Measurements from ENCODE around the gene SF3B3.

SF3B3 gene

DNA sequence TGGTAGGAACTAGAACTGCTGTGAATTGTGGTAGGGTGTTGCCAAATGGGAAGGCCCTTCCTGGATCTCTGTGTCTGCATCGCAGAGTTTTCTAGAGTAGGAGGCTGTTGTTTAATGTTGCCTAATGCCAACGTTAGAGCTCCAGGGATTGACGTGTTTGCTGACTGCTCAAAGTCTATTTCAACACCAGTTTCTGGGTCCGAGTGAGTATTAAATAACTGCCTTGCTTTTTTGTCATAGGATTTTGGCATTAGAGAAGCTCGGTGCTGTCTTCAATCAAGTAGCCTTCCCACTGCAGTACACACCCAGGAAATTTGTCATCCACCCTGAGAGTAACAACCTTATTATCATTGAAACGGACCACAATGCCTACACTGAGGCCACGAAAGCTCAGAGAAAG, 40.0 kb downstream of the SF3B3 start:
- H3K4me1 Mint-ChIP-seq = no peaks in the 10 kb centered on the region
- peaks cover 67% of the 10 kb centered on the region for H3K36me3 Mint-ChIP-seq

DNA sequence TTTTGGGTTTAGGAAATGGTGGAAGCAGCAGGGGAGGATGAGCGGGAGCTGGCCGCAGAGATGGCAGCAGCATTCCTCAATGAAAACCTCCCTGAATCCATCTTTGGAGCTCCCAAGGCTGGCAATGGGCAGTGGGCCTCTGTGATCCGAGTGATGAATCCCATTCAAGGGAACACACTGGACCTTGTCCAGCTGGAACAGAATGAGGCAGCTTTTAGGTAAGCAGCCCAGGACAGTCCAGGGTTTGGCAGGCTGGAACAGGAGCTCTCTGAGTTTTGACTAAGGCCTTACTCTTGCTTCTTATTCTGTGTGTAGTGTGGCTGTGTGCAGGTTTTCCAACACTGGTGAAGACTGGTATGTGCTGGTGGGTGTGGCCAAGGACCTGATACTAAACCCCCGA, 41.4 kb downstream of the SF3B3 start:
- H3K27ac Mint-ChIP-seq = no peak overlapping the region
- CTCF ChIA-PET = interaction anchor here (2.2 kb wide), 1 partner anchor 205 kb away, joined by 5 read pairs; no protein-coding TSS in a partner anchor

More for the DNA sequence above, 40.0 kb downstream of the SF3B3 start:
- CTCF ChIA-PET = interaction anchor here (2.2 kb wide), 1 partner anchor 207 kb away, joined by 5 read pairs; no protein-coding TSS in a partner anchor
- no peak overlapping the region for H3K27ac Mint-ChIP-seq
- no peak for DNase-seq
- H3K4me3 Mint-ChIP-seq = no peak overlapping the region
- H3K9me3 Mint-ChIP-seq = no peaks in the 10 kb centered on the region
- H3K27me3 Mint-ChIP-seq = no peaks in the 10 kb centered on the region

DNA sequence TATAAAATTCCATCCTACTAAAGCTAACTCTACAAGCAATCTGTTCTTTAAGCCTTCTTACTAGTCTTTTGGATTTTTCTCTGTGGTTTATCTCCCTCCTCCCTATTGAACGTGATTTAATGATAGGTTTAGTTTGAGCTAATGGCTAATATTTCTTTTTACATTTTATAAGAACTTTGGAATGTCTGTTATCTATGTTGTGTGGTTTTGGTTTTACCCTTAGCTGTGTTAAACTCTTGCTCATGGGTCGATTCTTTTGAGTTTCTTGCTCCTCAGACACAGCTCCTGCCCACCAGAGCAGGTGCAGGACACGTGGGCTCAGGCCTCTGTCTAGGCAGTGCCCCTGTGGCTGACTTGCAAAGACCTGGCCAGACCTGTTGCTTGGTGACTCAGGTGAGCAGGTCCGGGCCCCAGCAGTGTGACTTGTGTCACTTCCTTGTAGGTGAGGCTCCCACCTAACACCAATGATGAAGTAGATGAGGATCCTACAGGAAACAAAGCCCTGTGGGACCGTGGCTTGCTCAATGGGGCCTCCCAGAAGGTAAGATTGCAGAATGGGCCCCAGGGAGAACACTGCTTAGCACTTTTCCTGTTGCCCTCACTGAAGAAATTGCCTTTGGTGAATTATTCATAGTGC, 45.1 kb downstream of the SF3B3 start:
- H3K9me3 Mint-ChIP-seq = no peaks in the 10 kb centered on the region
- H3K27me3 Mint-ChIP-seq = no peaks in the 10 kb centered on the region
- H3K27ac Mint-ChIP-seq = peak overlapping the region; percentile 6
- CTCF ChIA-PET = interaction anchor here (1.1 kb wide), 1 partner anchor 60 kb away, joined by 4 read pairs; no protein-coding TSS in a partner anchor
- H3K36me3 Mint-ChIP-seq = peaks cover 74% of the 10 kb centered on the region
- no peak for DNase-seq
- no peak overlapping the region for H3K4me3 Mint-ChIP-seq
- H3K4me1 Mint-ChIP-seq = peaks cover 3% of the 10 kb centered on the region

More for the DNA sequence above, 41.4 kb downstream of the SF3B3 start:
- no peaks in the 10 kb centered on the region for H3K9me3 Mint-ChIP-seq
- peaks cover 73% of the 10 kb centered on the region for H3K36me3 Mint-ChIP-seq
- H3K4me1 Mint-ChIP-seq = no peaks in the 10 kb centered on the region
- no peak overlapping the region for H3K4me3 Mint-ChIP-seq
- H3K27me3 Mint-ChIP-seq = no peaks in the 10 kb centered on the region
- no peak for DNase-seq

DNA sequence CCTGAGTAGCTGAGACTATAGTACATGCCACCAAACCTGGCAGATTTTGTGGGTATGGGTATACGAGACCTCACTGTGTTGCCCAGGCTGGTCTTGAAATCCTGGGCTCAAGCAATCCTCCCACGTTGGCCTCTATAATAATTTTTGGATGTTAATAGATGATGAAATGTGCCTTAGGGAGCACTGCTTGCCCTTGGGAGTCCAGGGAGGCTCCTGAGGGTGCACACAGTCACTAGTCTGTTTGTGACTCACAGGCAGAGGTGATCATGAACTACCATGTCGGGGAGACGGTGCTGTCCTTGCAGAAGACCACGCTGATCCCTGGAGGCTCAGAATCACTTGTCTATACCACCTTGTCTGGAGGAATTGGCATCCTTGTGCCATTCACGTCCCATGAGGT, 46.1 kb downstream of the SF3B3 start:
- no peak overlapping the region for H3K4me3 Mint-ChIP-seq
- H3K4me1 Mint-ChIP-seq = peaks cover 3% of the 10 kb centered on the region
- no peaks in the 10 kb centered on the region for H3K9me3 Mint-ChIP-seq
- CTCF ChIA-PET = interaction anchor here (0.6 to 1.3 kb wide), 3 partner anchors 61 to 201 kb away, joined by 3 to 4 read pairs (median 4); no protein-coding TSS in a partner anchor
- H3K27me3 Mint-ChIP-seq = no peaks in the 10 kb centered on the region
- no peak for DNase-seq
- no peak overlapping the region for H3K27ac Mint-ChIP-seq
- H3K36me3 Mint-ChIP-seq = peaks cover 70% of the 10 kb centered on the region

DNA sequence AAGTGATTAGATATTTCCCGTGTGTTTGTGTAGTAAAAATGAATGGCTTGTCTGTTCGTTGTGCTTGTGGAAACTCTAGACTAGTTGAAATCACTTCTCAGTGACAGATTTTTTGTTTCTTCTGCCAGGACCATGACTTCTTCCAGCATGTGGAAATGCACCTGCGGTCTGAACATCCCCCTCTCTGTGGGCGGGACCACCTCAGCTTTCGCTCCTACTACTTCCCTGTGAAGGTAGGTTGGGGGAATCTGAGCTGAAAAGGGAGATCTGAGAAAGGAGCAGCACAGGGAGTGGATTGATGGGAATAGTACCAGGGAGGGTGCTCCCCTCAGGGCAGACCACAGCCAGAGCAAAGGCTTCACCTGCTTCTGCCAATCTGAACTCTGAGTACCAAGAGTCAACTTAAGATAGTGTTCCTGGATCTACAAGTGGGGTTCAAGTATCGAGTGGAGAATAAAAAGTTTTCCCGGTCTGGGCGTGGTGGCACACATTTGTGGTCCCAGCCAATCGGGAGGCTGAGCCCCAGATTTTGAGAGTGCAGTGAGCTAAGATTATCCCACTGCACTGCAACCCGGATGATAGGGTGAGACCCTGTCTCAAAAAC, 47.5 kb downstream of the SF3B3 start:
- H3K27ac Mint-ChIP-seq = peak overlapping the region; percentile 6
- no peak overlapping the region for H3K4me3 Mint-ChIP-seq
- H3K27me3 Mint-ChIP-seq = no peaks in the 10 kb centered on the region
- H3K4me1 Mint-ChIP-seq = peaks cover 3% of the 10 kb centered on the region
- DNase-seq = no peak
- no peaks in the 10 kb centered on the region for H3K9me3 Mint-ChIP-seq
- H3K36me3 Mint-ChIP-seq = peaks cover 63% of the 10 kb centered on the region
- CTCF ChIA-PET = interaction anchor here (1.3 kb wide), 1 partner anchor 200 kb away, joined by 4 read pairs; no protein-coding TSS in a partner anchor

DNA sequence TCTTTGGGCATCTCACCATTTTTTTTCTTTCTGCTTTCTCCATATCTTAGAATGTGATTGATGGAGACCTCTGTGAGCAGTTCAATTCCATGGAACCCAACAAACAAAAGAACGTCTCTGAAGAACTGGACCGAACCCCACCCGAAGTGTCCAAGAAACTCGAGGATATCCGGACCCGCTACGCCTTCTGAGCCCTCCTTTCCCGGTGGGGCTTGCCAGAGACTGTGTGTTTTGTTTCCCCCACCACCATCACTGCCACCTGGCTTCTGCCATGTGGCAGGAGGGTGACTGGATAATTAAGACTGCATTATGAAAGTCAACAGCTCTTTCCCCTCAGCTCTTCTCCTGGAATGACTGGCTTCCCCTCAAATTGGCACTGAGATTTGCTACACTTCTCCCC, 48.0 kb downstream of the SF3B3 start:
- peaks cover 3% of the 10 kb centered on the region for H3K4me1 Mint-ChIP-seq
- CTCF ChIA-PET = no interaction called here
- DNase-seq = no peak
- no peaks in the 10 kb centered on the region for H3K27me3 Mint-ChIP-seq
- H3K27ac Mint-ChIP-seq = peak overlapping the region; percentile 72
- H3K36me3 Mint-ChIP-seq = peaks cover 61% of the 10 kb centered on the region
- H3K4me3 Mint-ChIP-seq = no peak overlapping the region
- H3K9me3 Mint-ChIP-seq = no peaks in the 10 kb centered on the region

DNA sequence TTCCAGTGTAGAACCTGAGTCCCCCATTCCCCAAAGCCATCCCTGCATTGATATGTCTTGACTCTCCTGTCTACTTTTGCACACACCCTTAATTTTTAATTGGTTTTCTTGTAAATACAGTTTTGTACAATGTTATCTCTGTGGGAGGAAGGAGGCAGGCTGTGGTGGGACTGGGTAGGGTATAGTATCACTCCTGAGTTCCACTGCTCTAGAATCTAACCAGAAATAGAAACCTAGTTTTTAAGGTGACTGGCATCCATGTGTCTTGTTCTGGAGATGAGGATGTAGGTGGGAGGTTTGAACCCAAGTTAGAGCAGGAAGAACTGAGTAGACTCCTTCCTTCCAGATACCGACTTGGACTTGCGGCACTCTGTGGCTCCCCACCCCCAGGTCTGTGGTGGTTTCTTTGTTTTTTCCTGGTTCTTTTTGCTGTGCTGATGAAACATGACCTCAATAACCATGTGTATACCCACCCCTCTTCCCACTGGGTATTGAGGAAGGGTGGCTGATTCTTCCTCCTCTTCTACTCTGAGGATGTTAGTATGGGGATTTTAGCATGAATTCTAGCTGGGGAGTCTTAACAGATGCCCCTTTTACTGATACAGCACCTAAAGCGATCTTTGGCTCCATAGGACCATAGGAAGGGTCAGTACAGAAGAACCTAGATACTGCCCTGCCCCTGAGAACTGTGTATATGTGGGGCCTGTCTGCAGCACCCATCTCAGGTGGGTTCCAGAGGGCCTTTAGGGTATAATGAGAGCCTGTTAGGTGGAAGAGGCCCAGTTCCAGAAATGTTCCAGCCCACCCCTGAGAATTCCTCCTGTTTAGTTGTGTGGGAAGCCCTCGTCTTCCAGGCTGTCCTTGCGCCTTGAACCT, 48.7 kb downstream of the SF3B3 start:
- H3K27ac Mint-ChIP-seq = peak overlapping the region; percentile 72
- H3K9me3 Mint-ChIP-seq = no peaks in the 10 kb centered on the region
- no peaks in the 10 kb centered on the region for H3K27me3 Mint-ChIP-seq
- no peak for DNase-seq
- H3K4me1 Mint-ChIP-seq = peaks cover 3% of the 10 kb centered on the region
- no peak overlapping the region for H3K4me3 Mint-ChIP-seq
- CTCF ChIA-PET = interaction anchor here (2.1 kb wide), 1 partner anchor 199 kb away, joined by 8 read pairs; no protein-coding TSS in a partner anchor
- H3K36me3 Mint-ChIP-seq = peaks cover 55% of the 10 kb centered on the region

DNA sequence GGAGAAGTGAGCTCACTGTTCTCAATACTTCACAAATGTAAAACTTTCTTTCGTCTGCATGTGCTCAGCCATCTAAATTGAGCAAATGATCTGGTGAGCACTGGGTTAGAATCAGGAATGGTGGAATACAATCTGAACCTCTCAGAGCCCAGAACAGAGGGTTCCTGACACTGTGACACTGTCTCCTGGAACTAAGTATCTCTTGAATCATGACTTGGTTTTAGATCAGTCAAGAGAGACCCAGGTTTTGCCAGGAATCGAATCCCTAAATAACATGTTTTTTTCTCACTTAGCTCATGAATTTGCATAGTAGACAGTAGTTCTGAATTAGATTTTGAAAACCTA, 49.3 kb downstream of the SF3B3 start:
- Mint-ChIP-seq H3K4me1 (peaks cover 3% of the 10 kb centered on the region), H3K9me3 (no peaks in the 10 kb centered on the region), H3K27ac (no peak overlapping the region), H3K27me3 (no peaks in the 10 kb centered on the region), H3K4me3 (no peak overlapping the region), H3K36me3 (peaks cover 53% of the 10 kb centered on the region)
- no peak for DNase-seq
- CTCF ChIA-PET = interaction anchor here (2.1 kb wide), 1 partner anchor 199 kb away, joined by 8 read pairs; no protein-coding TSS in a partner anchor

DNA sequence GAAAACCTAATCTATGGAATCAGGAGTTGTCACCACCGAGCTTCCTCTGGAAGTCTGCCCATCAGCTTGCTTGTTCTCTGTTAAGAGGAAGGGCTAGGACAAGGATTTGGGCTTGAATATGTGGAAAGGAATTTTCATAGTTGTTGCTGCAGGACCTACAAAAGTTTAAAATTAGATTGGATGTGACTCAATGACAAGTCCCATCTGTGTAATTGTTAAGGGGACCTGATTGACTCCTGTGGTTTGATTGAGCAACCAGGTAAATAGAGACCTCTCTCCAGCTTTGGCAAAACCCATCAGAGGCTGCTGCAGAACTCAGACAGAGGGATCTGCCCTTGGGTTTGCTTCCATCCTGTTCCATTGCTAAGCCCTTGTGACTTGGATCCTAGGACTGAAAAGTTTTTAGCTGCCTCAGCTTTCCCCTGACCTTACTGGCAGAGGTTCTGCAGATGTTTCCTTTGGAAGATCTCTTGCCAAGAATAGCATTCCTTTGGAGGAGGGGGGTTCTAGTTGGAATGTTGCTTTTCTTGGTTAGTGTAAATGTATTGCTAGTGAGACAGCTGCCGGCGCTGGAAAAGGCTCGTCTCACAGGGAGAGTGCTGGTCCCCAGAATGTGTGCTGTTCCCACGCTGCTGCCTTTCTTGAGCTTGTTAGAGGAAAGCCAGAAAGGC, 50.0 kb downstream of the SF3B3 start:
- H3K4me1 Mint-ChIP-seq = peaks cover 3% of the 10 kb centered on the region
- no peak overlapping the region for H3K27ac Mint-ChIP-seq
- H3K9me3 Mint-ChIP-seq = no peaks in the 10 kb centered on the region
- CTCF ChIA-PET = interaction anchor here (2.1 kb wide), 1 partner anchor 198 kb away, joined by 8 read pairs; no protein-coding TSS in a partner anchor
- no peak for DNase-seq
- no peaks in the 10 kb centered on the region for H3K27me3 Mint-ChIP-seq
- no peak overlapping the region for H3K4me3 Mint-ChIP-seq
- peaks cover 52% of the 10 kb centered on the region for H3K36me3 Mint-ChIP-seq

DNA sequence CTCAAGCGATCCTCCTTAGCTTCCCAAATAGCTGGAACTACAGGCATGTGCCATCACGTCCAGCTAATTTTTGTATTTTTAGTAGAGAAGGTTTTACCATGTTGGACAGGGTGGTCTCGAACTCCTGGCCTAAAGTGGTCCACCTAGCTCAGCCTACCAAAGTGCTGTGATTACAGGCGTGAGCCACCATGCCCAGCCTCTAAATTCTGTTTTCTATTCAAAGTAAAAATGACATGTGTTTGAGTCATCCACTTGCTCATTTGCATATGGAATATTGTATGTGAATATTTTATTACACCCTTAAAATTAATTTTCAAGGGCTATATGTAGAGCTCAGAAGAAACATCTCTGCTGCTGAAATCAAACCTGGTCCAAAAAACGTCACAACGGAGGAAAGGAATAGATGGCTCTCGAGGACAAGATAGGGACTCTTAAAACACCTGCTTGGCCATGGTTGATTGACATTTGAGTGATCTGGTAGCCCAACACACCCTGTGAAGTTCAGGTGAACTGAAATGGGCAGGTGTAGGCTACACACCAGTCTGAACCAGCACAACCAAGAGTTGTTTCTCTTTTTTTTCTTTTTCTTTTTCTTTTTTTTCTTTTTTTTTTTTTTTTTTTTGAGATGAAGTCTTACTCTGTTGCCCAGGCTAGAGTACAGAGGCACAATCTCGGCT, 51.1 kb downstream of the SF3B3 start:
- Mint-ChIP-seq H3K27me3 (no peaks in the 10 kb centered on the region), H3K27ac (no peak overlapping the region), H3K36me3 (peaks cover 42% of the 10 kb centered on the region)

DNA sequence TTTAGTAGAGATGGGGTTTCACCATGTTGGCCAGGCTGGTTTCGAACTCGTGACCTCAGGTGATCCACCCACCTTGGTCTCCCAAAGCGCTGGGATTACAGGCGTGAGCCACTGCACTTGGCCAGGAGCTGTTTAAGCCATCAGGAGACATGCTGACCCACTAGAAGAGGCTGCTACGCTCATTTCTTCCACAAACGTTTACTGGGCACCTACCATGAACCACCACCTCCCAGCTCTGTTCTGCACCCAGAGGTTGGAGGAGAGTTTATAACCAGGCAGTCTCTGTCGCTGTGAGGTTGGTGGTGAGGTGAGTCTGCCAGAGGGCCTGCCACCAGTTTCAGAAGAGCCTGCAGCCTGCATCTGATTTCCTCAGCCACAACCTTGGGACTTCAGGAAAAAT, 51.8 kb downstream of the SF3B3 start:
- DNase-seq = no peak
- CTCF ChIA-PET = no interaction called here
- peak overlapping the region; percentile 14 for H3K27ac Mint-ChIP-seq
- peaks cover 3% of the 10 kb centered on the region for H3K4me1 Mint-ChIP-seq
- H3K36me3 Mint-ChIP-seq = peaks cover 38% of the 10 kb centered on the region
- no peak overlapping the region for H3K4me3 Mint-ChIP-seq
- no peaks in the 10 kb centered on the region for H3K9me3 Mint-ChIP-seq
- no peaks in the 10 kb centered on the region for H3K27me3 Mint-ChIP-seq

More for the DNA sequence above, 51.1 kb downstream of the SF3B3 start:
- DNase-seq = no peak
- no peak overlapping the region for H3K4me3 Mint-ChIP-seq
- peaks cover 3% of the 10 kb centered on the region for H3K4me1 Mint-ChIP-seq
- H3K9me3 Mint-ChIP-seq = no peaks in the 10 kb centered on the region
- CTCF ChIA-PET = interaction anchor here (2.1 kb wide), 1 partner anchor 197 kb away, joined by 8 read pairs; no protein-coding TSS in a partner anchor

DNA sequence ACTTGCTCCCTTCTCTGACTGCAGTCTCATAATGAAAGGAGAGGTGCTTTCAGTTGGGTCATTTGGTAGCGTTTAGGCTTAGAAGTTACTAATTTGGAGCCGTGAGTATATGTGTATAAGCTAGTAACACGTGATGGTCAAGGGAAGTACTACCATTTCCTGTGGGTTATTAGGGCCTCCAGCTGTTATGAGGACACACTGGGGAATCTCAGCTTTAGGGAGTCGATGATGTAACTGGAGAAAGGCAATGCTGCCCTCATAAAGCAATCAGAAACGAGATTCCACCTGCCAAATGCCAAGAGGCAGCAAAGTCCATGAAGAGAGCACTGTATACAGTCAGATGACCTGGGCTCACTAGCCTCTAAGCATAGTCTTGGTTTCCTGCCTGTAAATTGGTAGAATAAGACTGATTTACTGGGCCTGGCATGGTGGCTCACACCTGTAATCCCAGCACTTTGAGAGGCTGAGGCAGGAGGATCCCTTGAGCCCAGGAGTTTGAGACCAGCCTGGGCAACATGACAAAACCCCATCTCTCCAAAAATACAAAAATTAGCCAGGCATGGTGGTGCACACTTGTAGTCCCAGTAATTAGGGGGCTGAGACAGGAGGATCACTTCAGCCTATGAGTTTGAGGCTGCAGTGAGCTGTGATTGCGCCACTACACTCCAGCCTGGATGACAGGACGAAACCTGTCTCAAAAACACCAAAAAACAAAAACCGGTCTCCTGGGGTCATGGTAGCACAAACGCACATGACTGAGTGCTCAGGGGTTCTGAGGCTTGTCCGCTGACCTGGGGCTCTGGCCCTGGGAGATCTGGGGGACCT, 53.0 kb downstream of the SF3B3 start:
- Mint-ChIP-seq H3K4me3 (no peak overlapping the region), H3K9me3 (no peaks in the 10 kb centered on the region), H3K27ac (peak overlapping the region; percentile 49), H3K27me3 (no peaks in the 10 kb centered on the region), H3K4me1 (peaks cover 3% of the 10 kb centered on the region), H3K36me3 (peaks cover 26% of the 10 kb centered on the region)
- CTCF ChIA-PET = no interaction called here
- no peak for DNase-seq

DNA sequence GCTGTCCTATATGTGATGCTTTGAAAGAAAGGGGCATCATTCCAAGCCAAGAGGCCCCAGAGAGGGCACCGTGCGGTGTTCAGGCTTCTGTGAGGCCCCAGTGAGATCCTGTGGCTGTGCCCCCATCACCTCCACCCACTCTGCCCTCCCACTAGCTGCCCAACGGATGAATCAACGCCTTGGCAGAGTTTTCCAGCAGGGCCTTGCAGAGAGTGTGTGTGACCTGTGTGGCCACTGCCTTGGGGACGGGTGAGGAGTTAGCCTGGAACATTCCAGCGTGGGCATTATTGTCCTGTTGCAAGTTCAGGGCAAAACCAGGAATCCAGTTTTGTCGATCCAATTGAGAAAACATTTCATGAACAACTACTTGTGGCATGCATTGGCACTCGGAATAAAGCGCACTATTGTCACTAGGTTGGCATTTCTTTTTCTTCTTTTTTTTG, 53.7 kb downstream of the SF3B3 start:
- peak overlapping the region; percentile 55 for H3K27ac Mint-ChIP-seq
- H3K36me3 Mint-ChIP-seq = peaks cover 21% of the 10 kb centered on the region
- no peak for DNase-seq
- CTCF ChIA-PET = no interaction called here
- no peaks in the 10 kb centered on the region for H3K9me3 Mint-ChIP-seq
- H3K4me1 Mint-ChIP-seq = no peaks in the 10 kb centered on the region
- no peaks in the 10 kb centered on the region for H3K27me3 Mint-ChIP-seq
- H3K4me3 Mint-ChIP-seq = no peak overlapping the region
